HG02588 (cell line): ENCODE results near the gene TCP11L1.

Source experiments
- ATAC-seq: cut with Tn5 transposase; IDR thresholded peaks from one replicate; pipeline ENCODE4 v1.9.1; 2021; ENCODE audit warnings: mild to moderate bottlenecking, moderate library complexity; ENCODE audit not compliant: unreplicated experiment

TCP11L1 gene

GRCh38 chr11:33039274-33040032 is at the start of gene TCP11L1:
TCP11L1 (plus strand) TSS chr11:33039572; CDS start chr11:33043774, 4,202 bp downstream.
- ATAC-seq: peak; percentile 76

GRCh38 chr11:32990481-32990880 is 48.9 kb upstream of the TCP11L1 start:
- ATAC-seq: no peak

GRCh38 chr11:32991427-32991826 is 47.9 kb upstream of the TCP11L1 start:
- ATAC-seq: no peak

DNA sequence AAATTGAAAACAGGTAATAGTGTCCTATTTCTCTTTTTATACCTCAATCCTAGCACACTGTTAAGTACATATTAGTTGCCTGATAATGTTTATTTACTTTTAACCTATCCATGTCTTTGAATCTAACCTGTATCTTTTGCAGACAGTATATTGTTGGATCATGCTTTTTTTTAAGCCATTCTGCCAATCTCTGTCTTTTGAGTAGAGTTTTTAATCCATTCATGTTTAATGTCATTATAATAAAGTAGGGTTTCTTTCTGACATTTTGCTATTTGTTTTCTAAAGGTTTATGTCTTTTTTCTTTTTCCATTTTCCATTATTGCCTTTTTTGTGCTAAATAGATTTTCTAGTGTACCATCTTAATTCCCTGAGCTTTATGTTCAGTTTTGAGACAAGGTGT is 47.5 kb upstream of the TCP11L1 start:
- no peak for ATAC-seq

DNA sequence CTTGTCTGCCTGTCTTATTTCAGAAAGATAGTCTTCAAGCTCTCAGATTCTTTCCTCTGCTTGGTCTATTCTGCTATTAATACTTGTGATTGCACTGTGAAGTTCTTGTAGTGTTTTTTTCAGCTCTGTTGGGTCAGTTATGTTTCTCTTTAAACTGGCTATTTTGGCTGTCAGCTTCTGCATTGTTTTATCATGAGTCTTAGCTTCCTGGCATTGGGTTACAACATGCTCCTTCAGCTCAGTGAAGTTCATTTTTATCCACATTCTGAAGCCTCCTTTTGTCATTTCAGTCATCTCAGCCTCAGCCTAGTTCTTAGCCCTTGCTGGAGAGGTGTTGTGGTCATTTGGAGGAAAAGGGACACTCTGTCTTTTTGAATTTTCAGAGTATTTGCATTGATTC is 39.2 kb upstream of the TCP11L1 start:
- no peak for ATAC-seq

DNA sequence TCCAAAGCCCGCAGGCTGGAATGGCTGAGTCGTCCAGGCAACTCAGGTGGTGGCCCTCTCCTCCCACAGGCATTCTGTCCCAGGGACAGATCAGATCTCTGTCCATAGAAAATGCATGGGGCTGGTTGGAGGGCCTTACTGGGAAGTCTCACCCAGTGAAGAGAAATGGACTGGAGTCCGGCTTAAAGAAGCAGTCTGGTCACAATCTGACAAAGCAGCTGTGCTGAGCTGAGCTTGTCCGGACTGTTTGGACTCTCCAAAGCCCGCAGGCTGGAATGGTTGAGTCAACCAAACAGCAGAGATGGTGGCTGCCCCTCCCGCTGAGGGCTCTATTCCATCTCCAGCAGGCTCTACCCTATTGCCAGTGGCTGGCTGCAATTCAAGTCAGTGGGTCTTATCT is 38.1 kb upstream of the TCP11L1 start:
- no peak for ATAC-seq

DNA sequence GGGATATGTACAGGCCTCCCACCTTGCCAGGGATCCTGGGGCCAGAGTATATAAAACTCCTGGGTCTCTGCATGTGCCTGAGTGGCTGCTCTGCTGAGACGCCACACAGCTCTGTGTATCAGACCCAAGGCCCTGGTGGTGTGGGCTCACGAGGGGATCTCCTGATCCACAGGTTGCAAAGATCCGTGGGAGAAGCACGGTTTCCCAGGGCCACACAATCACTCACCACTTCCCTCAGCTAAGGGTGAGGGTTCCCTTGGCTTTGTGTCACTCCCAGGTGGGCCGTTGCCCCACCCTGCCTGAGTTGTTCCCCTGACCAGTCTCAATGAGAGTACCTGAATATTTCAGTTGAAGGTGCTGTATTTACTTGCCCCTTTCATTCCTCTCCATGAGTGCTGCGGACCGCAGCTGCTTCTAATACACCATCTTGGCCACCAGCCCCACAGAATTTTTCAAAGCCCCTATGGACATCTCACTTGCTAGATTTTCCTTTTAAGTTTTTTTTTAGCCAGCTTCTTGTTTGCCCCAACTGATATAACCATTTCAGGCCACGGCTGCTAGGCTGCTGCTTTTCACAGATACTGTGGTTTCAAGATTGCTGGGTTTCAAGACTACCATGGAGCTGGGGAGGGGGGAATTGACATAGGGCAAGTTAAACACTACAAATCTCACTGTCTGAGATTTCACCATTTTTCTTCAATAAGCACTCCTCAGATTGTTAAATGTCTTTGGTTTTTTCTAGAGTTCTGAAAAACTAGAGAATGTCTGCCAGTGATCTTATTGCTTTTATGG is 37.4 kb upstream of the TCP11L1 start:
- no peak for ATAC-seq

DNA sequence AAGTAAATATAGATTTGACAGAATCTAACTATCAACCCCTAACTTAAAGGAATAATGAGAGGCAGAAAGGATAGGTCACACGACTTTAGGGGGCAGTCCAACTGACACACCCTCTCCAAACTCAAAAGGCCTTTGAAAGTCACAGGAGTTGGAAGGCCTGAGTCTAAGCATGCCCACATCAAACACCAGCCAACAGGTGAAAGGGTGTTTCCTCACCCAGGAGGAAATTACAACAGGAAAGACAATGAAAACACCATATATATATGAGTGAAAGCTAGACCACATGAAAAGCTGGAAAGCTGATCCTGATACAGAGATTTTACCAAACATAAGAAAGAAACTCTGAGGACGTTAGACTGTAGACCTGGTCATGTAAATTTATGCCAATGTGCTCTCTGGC is 34.2 kb upstream of the TCP11L1 start:
- no peak for ATAC-seq

DNA sequence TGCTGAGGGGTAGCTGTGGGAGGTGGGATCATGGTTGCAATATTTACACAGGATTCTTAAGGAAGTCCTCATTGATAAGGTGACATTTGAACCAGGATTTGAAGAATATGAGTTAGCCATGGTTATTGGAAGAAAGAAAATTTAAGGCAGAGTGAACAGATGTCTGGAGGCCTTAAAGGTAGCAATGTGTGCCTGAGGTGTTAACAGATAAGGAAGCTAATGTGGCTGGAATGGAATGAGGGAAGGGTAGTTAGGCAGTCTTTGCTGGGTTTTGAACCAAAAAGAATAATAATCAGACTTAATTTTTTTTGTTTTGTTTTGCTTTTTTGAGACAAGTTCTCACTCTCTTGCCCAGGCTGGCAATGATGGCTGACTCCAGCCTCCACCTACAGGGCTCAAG is 33.4 kb upstream of the TCP11L1 start:
- ATAC-seq: no peak

DNA sequence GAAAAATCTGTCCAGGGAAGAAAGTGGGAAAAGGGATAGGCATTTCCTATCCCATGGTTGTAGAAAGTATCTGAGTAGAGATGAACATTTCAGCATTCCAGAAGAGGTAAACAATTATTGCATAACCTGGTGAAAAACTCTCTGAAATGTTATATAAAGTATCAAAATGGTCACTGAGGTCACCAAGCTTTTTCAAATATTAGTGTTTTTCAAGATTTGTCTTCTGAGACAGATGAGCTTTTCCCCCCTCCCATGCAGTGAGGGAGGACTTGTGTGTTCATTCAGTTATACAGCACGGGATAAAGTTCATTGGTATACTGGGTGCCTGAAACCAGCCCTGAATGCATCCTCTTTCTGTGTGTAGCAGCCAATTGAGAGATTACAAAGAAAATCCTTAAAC is 25.6 kb upstream of the TCP11L1 start:
- ATAC-seq: no peak

GRCh38 chr11:33015621-33016551 is 23.5 kb upstream of the TCP11L1 start, which contains the start of gene DEPDC7:
DEPDC7 (plus strand) TSS chr11:33015878; CDS start chr11:33015956, 78 bp downstream.
- peak; percentile 80 for ATAC-seq

DNA sequence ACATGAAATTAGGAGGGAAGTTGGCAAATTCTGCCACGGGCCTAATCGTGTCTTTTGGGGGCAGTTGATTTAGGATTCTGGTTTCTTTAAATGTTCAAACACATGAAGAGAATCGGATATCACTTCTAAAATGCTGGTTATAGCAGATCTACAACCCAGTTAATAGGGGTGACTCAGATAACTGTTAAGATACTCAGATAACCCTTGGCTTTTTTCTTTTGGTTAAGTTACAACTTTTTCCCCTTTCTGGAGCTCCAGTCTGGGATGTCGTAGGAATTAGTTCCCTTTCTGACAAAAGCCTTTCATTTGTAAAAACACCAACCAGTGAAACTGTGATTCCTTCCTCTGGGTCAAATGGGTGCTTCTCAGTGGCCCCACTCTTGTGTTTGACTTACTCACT is 22.7 kb upstream of the TCP11L1 start:
- ATAC-seq: no peak

DNA sequence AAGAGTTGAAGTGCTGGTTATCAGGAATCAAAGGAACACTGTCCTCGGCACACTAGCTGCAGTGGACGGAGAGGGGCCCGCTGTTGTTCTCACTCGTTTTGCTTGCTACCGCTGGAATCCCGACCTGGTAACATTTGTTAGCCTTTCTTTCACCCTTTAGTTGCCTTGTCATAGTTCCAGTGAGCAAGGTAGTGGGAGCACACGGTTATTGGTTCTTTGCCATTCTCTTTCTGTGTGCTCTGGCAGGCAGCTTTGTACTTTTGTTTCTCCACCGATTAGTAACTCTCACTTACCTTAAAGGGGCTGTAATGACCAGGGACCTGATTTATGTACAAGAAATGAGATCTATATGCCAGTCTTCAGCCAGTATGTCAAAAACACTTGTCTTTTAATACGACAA is 21.9 kb upstream of the TCP11L1 start:
- no peak for ATAC-seq

DNA sequence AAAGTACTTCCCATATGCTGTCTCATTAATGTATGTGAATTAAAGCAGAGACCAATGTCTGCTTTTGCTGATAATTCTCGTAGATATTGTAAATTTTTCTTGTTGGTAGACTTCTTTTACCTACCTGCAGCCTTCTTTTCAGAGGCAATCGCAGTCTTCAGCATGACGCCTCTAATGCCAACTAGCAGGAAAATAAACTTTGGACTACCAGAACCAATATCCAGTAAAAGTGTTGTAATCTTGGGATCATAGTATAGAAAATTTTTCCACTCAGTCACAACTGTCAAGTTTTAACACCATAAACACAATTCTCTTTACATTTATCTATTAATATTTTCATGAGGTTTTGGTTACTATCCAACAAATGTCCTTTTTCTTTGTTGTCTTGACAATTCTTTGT is 21.4 kb upstream of the TCP11L1 start:
- no peak for ATAC-seq

GRCh38 chr11:33018840-33019239 is 20.5 kb upstream of the TCP11L1 start:
- no peak for ATAC-seq

GRCh38 chr11:33021501-33021900 is 17.9 kb upstream of the TCP11L1 start:
- ATAC-seq: no peak

- ATAC-seq: no peak
Measured at GRCh38 chr11:33021937-33022336, 17.4 kb upstream of the TCP11L1 start.

DNA sequence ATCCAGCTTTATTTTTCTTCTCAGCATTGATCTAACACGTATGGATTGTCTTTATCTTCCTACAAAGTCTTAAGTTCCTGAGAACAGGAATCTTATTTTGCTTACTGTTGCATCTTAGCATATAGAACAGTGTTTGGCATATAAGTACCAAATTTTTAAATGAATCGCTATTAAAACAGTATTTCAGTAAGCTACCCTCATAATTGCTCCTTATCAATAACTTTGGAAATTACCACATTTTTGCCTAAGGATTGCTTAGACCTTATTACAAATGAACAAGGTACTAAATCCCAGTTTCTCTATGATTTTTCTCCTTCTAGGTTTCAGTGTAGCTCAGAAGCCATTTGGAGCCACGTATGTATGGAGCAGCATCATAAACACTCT is 14.0 kb upstream of the TCP11L1 start:
- ATAC-seq: no peak

DNA sequence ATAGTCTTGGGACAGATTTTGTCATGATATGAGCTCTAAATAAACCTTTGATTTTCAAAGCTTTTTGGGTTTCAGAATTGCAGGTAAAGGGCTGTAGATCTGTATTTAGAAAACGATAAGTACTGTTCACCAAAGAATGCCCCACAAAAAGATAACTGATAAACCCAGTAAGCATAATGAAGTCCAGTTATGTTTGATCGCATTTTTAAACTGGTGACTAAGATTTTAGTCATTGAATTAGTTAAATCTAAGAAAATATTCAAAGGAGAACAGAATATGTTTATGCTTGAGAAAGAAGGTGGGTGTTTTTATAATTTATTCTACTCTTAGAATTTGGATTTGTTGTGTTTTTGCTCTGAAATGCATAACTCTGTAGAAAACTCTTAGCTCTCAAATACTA is 12.1 kb upstream of the TCP11L1 start:
- no peak for ATAC-seq

DNA sequence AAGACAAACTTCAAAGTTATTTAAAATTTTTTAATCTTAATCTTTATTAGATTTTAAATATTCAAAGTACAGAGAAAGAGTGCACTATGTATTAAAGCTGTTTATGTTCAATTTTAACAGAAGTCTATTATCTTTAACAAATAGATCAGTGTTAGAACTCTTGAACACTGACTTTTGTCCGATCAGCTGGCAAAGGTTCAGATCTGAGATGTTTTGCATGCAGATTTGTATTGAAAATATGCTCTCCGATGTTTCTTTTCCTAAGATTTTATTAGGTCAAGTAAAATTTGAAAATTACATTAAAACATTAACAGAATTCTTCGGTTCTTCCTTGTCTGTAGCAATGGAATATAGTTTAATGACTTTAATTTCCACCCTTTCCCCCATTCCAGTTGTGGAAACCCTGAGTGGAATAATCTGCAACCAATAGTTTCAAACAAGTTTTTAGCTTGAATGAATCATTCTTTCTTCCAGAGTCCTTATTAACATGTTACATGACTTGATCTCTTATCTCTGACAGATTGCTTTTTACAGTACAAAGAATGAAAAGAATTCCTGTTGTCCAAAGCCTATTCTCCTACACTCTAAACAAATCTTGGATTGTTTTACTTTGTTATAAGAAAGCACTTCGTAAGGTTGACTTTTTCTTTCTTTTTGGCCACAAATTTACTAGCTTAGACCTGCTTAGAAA is 11.4 kb upstream of the TCP11L1 start:
- ATAC-seq: no peak

DNA sequence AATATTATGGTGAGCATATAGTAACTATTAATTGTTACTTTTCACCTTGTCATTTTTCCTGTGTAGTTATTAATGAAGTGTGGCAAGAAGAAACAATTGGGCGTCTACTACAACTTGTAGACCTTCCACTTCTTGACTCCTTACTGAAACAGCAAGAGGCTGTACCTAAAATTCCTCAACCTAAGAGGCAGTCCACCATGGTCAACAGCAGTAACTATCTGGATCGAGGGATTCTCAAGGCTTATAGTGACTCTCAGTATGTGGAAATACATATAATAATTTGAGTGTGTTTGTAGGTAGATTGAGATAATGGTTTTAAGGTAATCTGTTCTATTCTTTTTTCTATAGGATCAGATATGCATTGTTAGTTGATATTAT is 10.8 kb upstream of the TCP11L1 start:
- no peak for ATAC-seq
